NCI-H524 (cell line): ENCODE measurements around the gene TMEM43.

Experiments used
- DNase-seq, 2 experiments: peaks; one replicate each; lab custom pipeline; 2025; lab: John Stamatoyannopoulos, UW

TMEM43 gene

GRCh38 chr3:14121859-14122258 lies 3.0 kb upstream of the TMEM43 start:
- no peak for DNase-seq

GRCh38 chr3:14122301-14122700 lies 2.6 kb upstream of the TMEM43 start:
- no peak for DNase-seq

- DNase-seq: no peak
Observed at GRCh38 chr3:14123308-14124222, 1.3 kb upstream of the TMEM43 start.

GRCh38 chr3:14124223-14124614 lies 633 bp upstream of the TMEM43 start:
- peak; percentile 12 to 76 for DNase-seq

- DNase-seq: peak in 1 of 2 experiments; percentile 46
Observed at GRCh38 chr3:14125193-14126016, 553 bp downstream of the TMEM43 start.

- DNase-seq: no peak
Observed at GRCh38 chr3:14126017-14126886, 1.4 kb downstream of the TMEM43 start.

GRCh38 chr3:14126887-14127505 lies 2.1 kb downstream of the TMEM43 start:
- DNase-seq: no peak

GRCh38 chr3:14127516-14128161 lies 2.8 kb downstream of the TMEM43 start:
- no peak for DNase-seq

- DNase-seq: no peak
Observed at GRCh38 chr3:14128724-14129123, 3.9 kb downstream of the TMEM43 start.

- DNase-seq: no peak
Observed at GRCh38 chr3:14129296-14129695, 4.4 kb downstream of the TMEM43 start.

GRCh38 chr3:14130230-14130629 lies 5.4 kb downstream of the TMEM43 start:
- DNase-seq: no peak

- DNase-seq: no peak
Observed at GRCh38 chr3:14130707-14131106, 5.9 kb downstream of the TMEM43 start.

- DNase-seq: no peak
Observed at GRCh38 chr3:14131134-14131533, 6.3 kb downstream of the TMEM43 start.

GRCh38 chr3:14132120-14132519 lies 7.3 kb downstream of the TMEM43 start:
- DNase-seq: no peak

- DNase-seq: no peak
Observed at GRCh38 chr3:14132689-14133088, 7.8 kb downstream of the TMEM43 start.

- no peak for DNase-seq
Observed at GRCh38 chr3:14133188-14133800, 8.4 kb downstream of the TMEM43 start.

GRCh38 chr3:14133876-14134275 lies 9.0 kb downstream of the TMEM43 start:
- DNase-seq: no peak

GRCh38 chr3:14134291-14134690 lies 9.4 kb downstream of the TMEM43 start:
- DNase-seq: no peak

- DNase-seq: no peak
Observed at GRCh38 chr3:14135581-14135980, 10.7 kb downstream of the TMEM43 start.

GRCh38 chr3:14137004-14137403 lies 12.2 kb downstream of the TMEM43 start:
- DNase-seq: no peak

- DNase-seq: no peak
Observed at GRCh38 chr3:14137445-14137844, 12.6 kb downstream of the TMEM43 start.
